ENCODE results near the gene LHFPL3.

GRCh38 chr7:104552102-104552501 is 223.7 kb downstream of the LHFPL3 start:
- TF ChIP-seq CTCF (IDR thresholded peaks at IDR 0.05), result no peak
- TF ChIP-seq POLR2A (IDR thresholded peaks at IDR 0.05), result no peak

Measured in thyroid gland (tissue), 4 donors.